HepG2 (cell line): ENCODE measurements around the gene XRN1. TPM values are rescaled to one million over a fixed set of nuclear protein-coding genes. Genes with fewer than 3 reads are reported as not detected.

Source experiments
- ATAC-seq: fragments of 200-7000 bp; cut with Tn5 transposase; 3 replicates; pipeline ENCODE4 v1.9.1; 2020; ENCODE audit warnings: mild to moderate bottlenecking, moderate library complexity
- BruUV-seq: library from RNA; stranded (reverse); fragments of 400-500 nt; replicated peaks from 2 replicates; lab custom pipeline; 2021; lab: Mats Ljungman, UMichigan
- CTCF ChIA-PET: fragments of 300-600 bp; formaldehyde crosslinking; extraction: SDS; loops from one replicate; lab custom pipeline; 2021; ENCODE audit warnings: low total read pairs, inconsistent platforms, low intra/inter-chr PET ratio; lab: Yijun Ruan, JAX
- POLR2A ChIA-PET: fragments of 350-600 bp; sonication (Branson Sonifier 250); formaldehyde crosslinking; loops from one replicate; lab custom pipeline; 2020; ENCODE audit warnings: antibody characterized with exemption, inconsistent platforms; lab: Yijun Ruan, JAX
- DNase-seq: peaks from one replicate; pipeline ENCODE4 v3.0.0-alpha.2; 2015; ENCODE audit warnings: low spot score
- FAIRE-seq: peaks from 3 replicates; lab custom pipeline; 2011; peaks lifted over from hg19 to GRCh38; lab: Jason Lieb, UNC
- H2AFZ ChIP-seq: one replicate; pipeline ENCODE4 v1.6.1; 2011; ENCODE audit warnings: low read length, inconsistent platforms
- H3K27ac ChIP-seq: fragments of 300-600 bp; 3 replicates; pipeline ENCODE4 v1.8.0; 2011; ENCODE audit warnings: mixed run types, mild to moderate bottlenecking, mixed read lengths, low read length, inconsistent platforms; ENCODE audit not compliant: insufficient read depth; ENCODE audit errors: extremely low read length
- H3K27me3 ChIP-seq, 2 experiments: fragments of 200-600 bp in 1 of 2; 2 replicates in 1 of 2; 3 replicates in 1 of 2; pipeline versions ENCODE4 v1.6.0 to v1.8.0; 2011; ENCODE audit warnings: low read length in 2 of 2, mild to moderate bottlenecking in 2 of 2, moderate library complexity in 2 of 2, inconsistent platforms in 1 of 2; ENCODE audit not compliant: insufficient read depth in 2 of 2, control insufficient read depth in 1 of 2
- H3K36me3 ChIP-seq, 2 experiments: fragments of 200-600 bp in 1 of 2; replicated peaks in 1 of 2; 2 replicates in 1 of 2; 3 replicates in 1 of 2; pipeline versions ENCODE4 v1.5.1 to v1.8.0; 2011; ENCODE audit warnings: low read length in 2 of 2, inconsistent platforms in 1 of 2; ENCODE audit not compliant: insufficient read depth in 2 of 2, control insufficient read depth in 1 of 2
- H3K4me1 ChIP-seq: 2 replicates; pipeline ENCODE4 v1.5.1; 2012; ENCODE audit warnings: low read length, inconsistent platforms; ENCODE audit not compliant: insufficient read depth
- H3K4me2 ChIP-seq: 2 replicates; pipeline ENCODE4 v1.6.0; 2011; ENCODE audit warnings: low read depth, low read length, inconsistent platforms
- H3K4me3 ChIP-seq, 3 experiments: fragments of 200-600 bp in 1 of 3; sonication (generic), shearing (Covaris generic) in 1 of 3; replicated peaks in 1 of 3; 2 replicates each; pipeline ENCODE4 v1.5.1; 2011 to 2016; ENCODE audit warnings: low read length in 3 of 3, inconsistent platforms in 2 of 3, low read depth in 2 of 3, mild to moderate bottlenecking in 2 of 3, control low read depth in 1 of 3, mixed read lengths in 1 of 3; ENCODE audit not compliant: insufficient read depth in 1 of 3
- H3K79me2 ChIP-seq: one replicate; pipeline ENCODE4 v1.6.1; 2011; ENCODE audit warnings: low read length, inconsistent platforms; ENCODE audit not compliant: insufficient read depth
- H3K9ac ChIP-seq: 2 replicates; pipeline ENCODE4 v1.6.0; 2011; ENCODE audit warnings: mild to moderate bottlenecking, low read depth, low read length, inconsistent platforms; ENCODE audit not compliant: insufficient read depth
- H3K9me3 ChIP-seq: 2 replicates; pipeline ENCODE4 v1.5.1; 2012; ENCODE audit warnings: mild to moderate bottlenecking, low read length
- H4K20me1 ChIP-seq: 2 replicates; pipeline ENCODE4 v1.6.0; 2011; ENCODE audit warnings: inconsistent platforms, mild to moderate bottlenecking, low read length, moderate library complexity; ENCODE audit not compliant: insufficient read depth
- CEBPB ChIP-seq: IDR thresholded peaks from 2 replicates; pipeline ENCODE4 v1.6.1; 2011; ENCODE audit warnings: low read depth, low read length, improper control_type of control experiment, borderline replicate concordance
- MED13 ChIP-seq: sonication (generic); formaldehyde crosslinking; IDR thresholded peaks from 2 replicates; pipeline ENCODE4 v1.5.0; 2020; ENCODE audit warnings: missing genetic modification reagents
- NBN ChIP-seq: fragments of 450-650 bp; conservative IDR thresholded peaks from 2 replicates; pipeline ENCODE4 v1.6.1; 2017
- USF2 ChIP-seq, 2 experiments: sonication (generic) in 1 of 2; formaldehyde crosslinking in 1 of 2; IDR thresholded peaks; 2 replicates each; pipeline versions ENCODE4 v1.5.1 to v1.6.1; 2011 to 2020; ENCODE audit warnings: borderline replicate concordance in 1 of 2, low read depth in 1 of 2, low read length in 1 of 2, mild to moderate bottlenecking in 1 of 2, missing genetic modification reagents in 1 of 2, moderate library complexity in 1 of 2
- ZNF788 ChIP-seq: sonication (generic); formaldehyde crosslinking; IDR thresholded peaks from 2 replicates; pipeline ENCODE4 v1.5.0; 2020; ENCODE audit warnings: mild to moderate bottlenecking, missing genetic modification reagents, borderline replicate concordance
- WGBS: methylation state at CpG from one replicate; pipeline ENCODE4 v1.1.6; 2017; ENCODE audit warnings: low lambda C conversion rate; 5-methylcytosine and 5-hydroxymethylcytosine counted together
- in situ Hi-C: cut with HindIII; loops from 2 replicates; pipeline ENCODE4 v1.10.0; 2017; ENCODE audit warnings: low pct_unique_long_range_greater_than_20kb; ENCODE audit not compliant: extremely low pct_ligation_motif_present
- intact Hi-C: fragments of 100-400 bp; cut with micrococcal nuclease; formaldehyde crosslinking; loops from one replicate; pipeline ENCODE4 v1.10.0; 2022; ENCODE audit not compliant: unreplicated experiment
- polyA plus RNA-seq, 8 experiments: library from polyadenylated mRNA; depleted of rRNA in 3 of 8; stranded (reverse) in 7 of 8; unstranded in 1 of 8; fragments of >200 nt; fragmentation: Illumina TruSeq in 4 of 8; extraction: Trizol in 4 of 8; gene quantifications; 2 replicates each; pipeline versions ENCODE4 v1.2.1 to v1.2.3, GENCODE V29; 2011 to 2016; ENCODE audit warnings: low read depth in 4 of 8, missing spikeins in 1 of 8, mixed read lengths in 1 of 8; ENCODE audit not compliant: insufficient read depth in 1 of 8
- total RNA-seq, 5 experiments: library from RNA; depleted of rRNA; stranded (reverse); fragments of >200 nt; fragmentation: Illumina TruSeq; extraction: Trizol; gene quantifications; 2 replicates each; pipeline ENCODE4 v1.2.3, GENCODE V29; 2016; ENCODE audit warnings: low read depth in 1 of 5
- TF ChIP-seq, protein P1 (sequence below), 2 experiments: sonication (generic) in 1 of 2; formaldehyde crosslinking in 1 of 2; IDR thresholded peaks; 2 replicates each; pipeline versions ENCODE4 v1.4.0 to v1.6.1; 2016 to 2020; ENCODE audit warnings: borderline replicate concordance in 1 of 2, low read depth in 1 of 2, mild to moderate bottlenecking in 1 of 2, missing genetic modification reagents in 1 of 2

The XRN1 gene
- total and polyA plus RNA-seq, 2 of the 13 experiments (the other 11 are each of a cell fraction or from before 2014, with no cell fraction given), result 13.2 to 13.3 TPM

DNA sequence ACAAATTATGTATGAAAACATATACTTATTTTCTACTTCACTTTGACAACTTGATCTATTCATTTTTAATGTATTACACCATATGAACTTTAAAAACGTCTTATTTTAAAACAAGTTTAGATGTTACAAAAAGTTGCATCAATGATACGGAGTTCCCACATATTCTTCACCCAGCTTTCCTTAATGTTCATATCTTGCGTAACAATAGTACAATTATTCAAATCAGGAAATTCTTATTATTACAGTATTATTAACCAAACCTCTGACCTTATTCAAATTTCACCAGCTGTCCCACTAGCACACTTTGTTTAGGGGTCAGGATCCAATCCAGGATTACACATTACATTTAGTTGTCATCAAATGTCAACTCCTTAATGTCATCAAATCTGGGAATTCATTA, 12.9 kb upstream of the XRN1 start:
- no TSS peak for BruUV-seq
- no peak for FAIRE-seq
- POLR2A ChIA-PET, result no interaction called here

GRCh38 chr3:142459929-142460328, 12.1 kb upstream of the XRN1 start:
- no peaks in the 10 kb centered on the region for H3K4me1 ChIP-seq
- H3K27ac ChIP-seq, result no peak overlapping the region
- H2AFZ ChIP-seq, result no peak overlapping the region
- WGBS, result 94% methylated on average over 2 of the region's 2 CpGs
- intact Hi-C loops (no loop called here), in situ Hi-C loops (no loop called here)
- H3K9ac ChIP-seq, result no peak overlapping the region
- H3K4me3 ChIP-seq, result no peak overlapping the region
- POLR2A ChIA-PET, result no interaction called here
- H3K4me2 ChIP-seq, result no peak overlapping the region
- BruUV-seq, result no TSS peak
- FAIRE-seq (no peak), ATAC-seq (no peak), DNase-seq (no peak)
- H3K27me3 ChIP-seq, result no peaks in the 10 kb centered on the region
- no peaks in the 10 kb centered on the region for H3K9me3 ChIP-seq
- H3K36me3 ChIP-seq, result no peaks in the 10 kb centered on the region
- CTCF ChIA-PET, result no interaction called here
- no peaks in the 10 kb centered on the region for H4K20me1 ChIP-seq
- no peaks in the 10 kb centered on the region for H3K79me2 ChIP-seq
- no peak for TF ChIP-seq NBN
- TF ChIP-seq USF2 (IDR thresholded peaks at IDR 0.05; ENCODE audit: low read depth, low read length), result no peak
- no peak for TF ChIP-seq USF2 (CRISPR knock-in tag; IDR thresholded peaks at IDR 0.05; ENCODE audit: borderline replicate concordance)
- no peak for TF ChIP-seq ZNF788
- TF ChIP-seq, protein P1, sequence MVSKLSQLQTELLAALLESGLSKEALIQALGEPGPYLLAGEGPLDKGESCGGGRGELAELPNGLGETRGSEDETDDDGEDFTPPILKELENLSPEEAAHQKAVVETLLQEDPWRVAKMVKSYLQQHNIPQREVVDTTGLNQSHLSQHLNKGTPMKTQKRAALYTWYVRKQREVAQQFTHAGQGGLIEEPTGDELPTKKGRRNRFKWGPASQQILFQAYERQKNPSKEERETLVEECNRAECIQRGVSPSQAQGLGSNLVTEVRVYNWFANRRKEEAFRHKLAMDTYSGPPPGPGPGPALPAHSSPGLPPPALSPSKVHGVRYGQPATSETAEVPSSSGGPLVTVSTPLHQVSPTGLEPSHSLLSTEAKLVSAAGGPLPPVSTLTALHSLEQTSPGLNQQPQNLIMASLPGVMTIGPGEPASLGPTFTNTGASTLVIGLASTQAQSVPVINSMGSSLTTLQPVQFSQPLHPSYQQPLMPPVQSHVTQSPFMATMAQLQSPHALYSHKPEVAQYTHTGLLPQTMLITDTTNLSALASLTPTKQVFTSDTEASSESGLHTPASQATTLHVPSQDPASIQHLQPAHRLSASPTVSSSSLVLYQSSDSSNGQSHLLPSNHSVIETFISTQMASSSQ (IDR thresholded peaks at IDR 0.05; ENCODE audit: low read depth), result no peak
- TF ChIP-seq, protein P1 (CRISPR knock-in tag; IDR thresholded peaks at IDR 0.05; ENCODE audit: borderline replicate concordance), result no peak

More for the DNA sequence above, 12.9 kb upstream of the XRN1 start:
- H3K9ac ChIP-seq, result no peak overlapping the region
- H3K27ac ChIP-seq, result no peak overlapping the region
- H3K36me3 ChIP-seq, result no peaks in the 10 kb centered on the region
- H3K4me1 ChIP-seq, result no peaks in the 10 kb centered on the region
- no peaks in the 10 kb centered on the region for H3K79me2 ChIP-seq
- no peak overlapping the region for H3K4me3 ChIP-seq
- peak; percentile 50; the same call in 1 of the 2 replicates for TF ChIP-seq CEBPB
- no peak for TF ChIP-seq MED13 (CRISPR knock-in tag)
- TF ChIP-seq, all 625 proteins: peak for 1
- Histone ChIP-seq H3K4me2 (no peak overlapping the region), H2AFZ (no peak overlapping the region), H3K9me3 (no peaks in the 10 kb centered on the region), H3K27me3 (no peaks in the 10 kb centered on the region), H4K20me1 (no peaks in the 10 kb centered on the region)
- no peak for ATAC-seq
- in situ Hi-C loops, result no loop called here
- DNase-seq, result no peak
- 92% methylated on average over 3 of the region's 3 CpGs for WGBS
- intact Hi-C loops, result no loop called here
- CTCF ChIA-PET, result no interaction called here
